ENCODE results near the gene SSPN. TPM values are rescaled to one million over a fixed set of nuclear protein-coding genes. Genes with fewer than 3 reads are reported as not detected.
A peak's percentile ranks its signal among the peaks of the same experiment; 100 is the strongest.

The SSPN gene
- total and polyA plus RNA-seq, 9 of the 15 experiments (the other 6 are each of a cell fraction or from before 2014, with no cell fraction given): 0.40 TPM; not detected in 8

DNA sequence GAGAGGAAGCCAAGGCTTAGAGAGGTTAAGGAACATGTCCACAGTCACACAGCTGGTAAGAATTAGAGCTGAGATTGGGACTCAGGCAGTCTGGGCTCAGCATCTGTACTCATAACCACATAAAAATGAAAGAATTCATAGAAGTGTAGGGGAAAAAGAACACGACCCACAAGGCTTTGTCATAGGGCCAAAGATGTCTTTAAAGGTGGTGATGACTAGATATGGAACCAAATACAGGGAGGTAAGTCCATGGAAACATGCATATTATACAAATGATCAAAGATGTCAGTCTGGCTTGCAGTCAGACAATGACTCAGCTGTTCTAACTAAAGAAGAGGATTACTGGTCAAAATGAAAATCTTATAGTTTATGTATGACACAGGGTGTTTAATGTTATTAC lies 7.2 kb upstream of the SSPN start (continued):
- TF ChIP-seq, protein P1, sequence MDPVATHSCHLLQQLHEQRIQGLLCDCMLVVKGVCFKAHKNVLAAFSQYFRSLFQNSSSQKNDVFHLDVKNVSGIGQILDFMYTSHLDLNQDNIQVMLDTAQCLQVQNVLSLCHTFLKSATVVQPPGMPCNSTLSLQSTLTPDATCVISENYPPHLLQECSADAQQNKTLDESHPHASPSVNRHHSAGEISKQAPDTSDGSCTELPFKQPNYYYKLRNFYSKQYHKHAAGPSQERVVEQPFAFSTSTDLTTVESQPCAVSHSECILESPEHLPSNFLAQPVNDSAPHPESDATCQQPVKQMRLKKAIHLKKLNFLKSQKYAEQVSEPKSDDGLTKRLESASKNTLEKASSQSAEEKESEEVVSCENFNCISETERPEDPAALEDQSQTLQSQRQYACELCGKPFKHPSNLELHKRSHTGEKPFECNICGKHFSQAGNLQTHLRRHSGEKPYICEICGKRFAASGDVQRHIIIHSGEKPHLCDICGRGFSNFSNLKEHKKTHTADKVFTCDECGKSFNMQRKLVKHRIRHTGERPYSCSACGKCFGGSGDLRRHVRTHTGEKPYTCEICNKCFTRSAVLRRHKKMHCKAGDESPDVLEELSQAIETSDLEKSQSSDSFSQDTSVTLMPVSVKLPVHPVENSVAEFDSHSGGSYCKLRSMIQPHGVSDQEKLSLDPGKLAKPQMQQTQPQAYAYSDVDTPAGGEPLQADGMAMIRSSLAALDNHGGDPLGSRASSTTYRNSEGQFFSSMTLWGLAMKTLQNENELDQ (CRISPR knock-in tag; IDR thresholded peaks at IDR 0.05; ENCODE audit: borderline replicate concordance): no peak
- no peak for TF ChIP-seq SIN3A (IDR thresholded peaks at IDR 0.05; ENCODE audit: borderline replicate concordance in 2 of 2, control insufficient read depth in 1 of 2, low read depth in 2 of 2, low read length in 2 of 2)
- TF ChIP-seq, protein P2, sequence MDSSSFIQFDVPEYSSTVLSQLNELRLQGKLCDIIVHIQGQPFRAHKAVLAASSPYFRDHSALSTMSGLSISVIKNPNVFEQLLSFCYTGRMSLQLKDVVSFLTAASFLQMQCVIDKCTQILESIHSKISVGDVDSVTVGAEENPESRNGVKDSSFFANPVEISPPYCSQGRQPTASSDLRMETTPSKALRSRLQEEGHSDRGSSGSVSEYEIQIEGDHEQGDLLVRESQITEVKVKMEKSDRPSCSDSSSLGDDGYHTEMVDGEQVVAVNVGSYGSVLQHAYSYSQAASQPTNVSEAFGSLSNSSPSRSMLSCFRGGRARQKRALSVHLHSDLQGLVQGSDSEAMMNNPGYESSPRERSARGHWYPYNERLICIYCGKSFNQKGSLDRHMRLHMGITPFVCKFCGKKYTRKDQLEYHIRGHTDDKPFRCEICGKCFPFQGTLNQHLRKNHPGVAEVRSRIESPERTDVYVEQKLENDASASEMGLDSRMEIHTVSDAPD (CRISPR knock-in tag; IDR thresholded peaks at IDR 0.05): no peak
- TF ChIP-seq CHD4 (IDR thresholded peaks at IDR 0.05; ENCODE audit: insufficient read depth, insufficient replicate concordance, low read depth, low read length, poor library complexity, severe bottlenecking): no peak
- TF ChIP-seq MAFK (IDR thresholded peaks at IDR 0.05; ENCODE audit: low read length): peak; percentile 51; the same call in 1 of the 2 replicates
- no peak for TF ChIP-seq PHF8 (IDR thresholded peaks at IDR 0.05; ENCODE audit: borderline replicate concordance, low read length)
- TF ChIP-seq, protein P3, sequence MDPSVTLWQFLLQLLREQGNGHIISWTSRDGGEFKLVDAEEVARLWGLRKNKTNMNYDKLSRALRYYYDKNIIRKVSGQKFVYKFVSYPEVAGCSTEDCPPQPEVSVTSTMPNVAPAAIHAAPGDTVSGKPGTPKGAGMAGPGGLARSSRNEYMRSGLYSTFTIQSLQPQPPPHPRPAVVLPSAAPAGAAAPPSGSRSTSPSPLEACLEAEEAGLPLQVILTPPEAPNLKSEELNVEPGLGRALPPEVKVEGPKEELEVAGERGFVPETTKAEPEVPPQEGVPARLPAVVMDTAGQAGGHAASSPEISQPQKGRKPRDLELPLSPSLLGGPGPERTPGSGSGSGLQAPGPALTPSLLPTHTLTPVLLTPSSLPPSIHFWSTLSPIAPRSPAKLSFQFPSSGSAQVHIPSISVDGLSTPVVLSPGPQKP (CRISPR knock-in tag; IDR thresholded peaks at IDR 0.05): no peak
- no peak for TF ChIP-seq SPI1 (IDR thresholded peaks at IDR 0.05; ENCODE audit: borderline replicate concordance, low read depth, low read length)
- TF ChIP-seq, protein P4, sequence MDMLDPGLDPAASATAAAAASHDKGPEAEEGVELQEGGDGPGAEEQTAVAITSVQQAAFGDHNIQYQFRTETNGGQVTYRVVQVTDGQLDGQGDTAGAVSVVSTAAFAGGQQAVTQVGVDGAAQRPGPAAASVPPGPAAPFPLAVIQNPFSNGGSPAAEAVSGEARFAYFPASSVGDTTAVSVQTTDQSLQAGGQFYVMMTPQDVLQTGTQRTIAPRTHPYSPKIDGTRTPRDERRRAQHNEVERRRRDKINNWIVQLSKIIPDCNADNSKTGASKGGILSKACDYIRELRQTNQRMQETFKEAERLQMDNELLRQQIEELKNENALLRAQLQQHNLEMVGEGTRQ (CRISPR knock-in tag; IDR thresholded peaks at IDR 0.05): no peak
- TF ChIP-seq, protein P5, sequence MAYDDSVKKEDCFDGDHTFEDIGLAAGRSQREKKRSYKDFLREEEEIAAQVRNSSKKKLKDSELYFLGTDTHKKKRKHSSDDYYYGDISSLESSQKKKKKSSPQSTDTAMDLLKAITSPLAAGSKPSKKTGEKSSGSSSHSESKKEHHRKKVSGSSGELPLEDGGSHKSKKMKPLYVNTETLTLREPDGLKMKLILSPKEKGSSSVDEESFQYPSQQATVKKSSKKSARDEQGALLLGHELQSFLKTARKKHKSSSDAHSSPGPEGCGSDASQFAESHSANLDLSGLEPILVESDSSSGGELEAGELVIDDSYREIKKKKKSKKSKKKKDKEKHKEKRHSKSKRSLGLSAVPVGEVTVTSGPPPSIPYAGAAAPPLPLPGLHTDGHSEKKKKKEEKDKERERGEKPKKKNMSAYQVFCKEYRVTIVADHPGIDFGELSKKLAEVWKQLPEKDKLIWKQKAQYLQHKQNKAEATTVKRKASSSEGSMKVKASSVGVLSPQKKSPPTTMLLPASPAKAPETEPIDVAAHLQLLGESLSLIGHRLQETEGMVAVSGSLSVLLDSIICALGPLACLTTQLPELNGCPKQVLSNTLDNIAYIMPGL (CRISPR knock-in tag; IDR thresholded peaks at IDR 0.05): no peak
- TF ChIP-seq NFE2L1 (tag; IDR thresholded peaks at IDR 0.05; ENCODE audit: borderline replicate concordance, low read depth): peak; percentile 80
- TF ChIP-seq, protein P6, sequence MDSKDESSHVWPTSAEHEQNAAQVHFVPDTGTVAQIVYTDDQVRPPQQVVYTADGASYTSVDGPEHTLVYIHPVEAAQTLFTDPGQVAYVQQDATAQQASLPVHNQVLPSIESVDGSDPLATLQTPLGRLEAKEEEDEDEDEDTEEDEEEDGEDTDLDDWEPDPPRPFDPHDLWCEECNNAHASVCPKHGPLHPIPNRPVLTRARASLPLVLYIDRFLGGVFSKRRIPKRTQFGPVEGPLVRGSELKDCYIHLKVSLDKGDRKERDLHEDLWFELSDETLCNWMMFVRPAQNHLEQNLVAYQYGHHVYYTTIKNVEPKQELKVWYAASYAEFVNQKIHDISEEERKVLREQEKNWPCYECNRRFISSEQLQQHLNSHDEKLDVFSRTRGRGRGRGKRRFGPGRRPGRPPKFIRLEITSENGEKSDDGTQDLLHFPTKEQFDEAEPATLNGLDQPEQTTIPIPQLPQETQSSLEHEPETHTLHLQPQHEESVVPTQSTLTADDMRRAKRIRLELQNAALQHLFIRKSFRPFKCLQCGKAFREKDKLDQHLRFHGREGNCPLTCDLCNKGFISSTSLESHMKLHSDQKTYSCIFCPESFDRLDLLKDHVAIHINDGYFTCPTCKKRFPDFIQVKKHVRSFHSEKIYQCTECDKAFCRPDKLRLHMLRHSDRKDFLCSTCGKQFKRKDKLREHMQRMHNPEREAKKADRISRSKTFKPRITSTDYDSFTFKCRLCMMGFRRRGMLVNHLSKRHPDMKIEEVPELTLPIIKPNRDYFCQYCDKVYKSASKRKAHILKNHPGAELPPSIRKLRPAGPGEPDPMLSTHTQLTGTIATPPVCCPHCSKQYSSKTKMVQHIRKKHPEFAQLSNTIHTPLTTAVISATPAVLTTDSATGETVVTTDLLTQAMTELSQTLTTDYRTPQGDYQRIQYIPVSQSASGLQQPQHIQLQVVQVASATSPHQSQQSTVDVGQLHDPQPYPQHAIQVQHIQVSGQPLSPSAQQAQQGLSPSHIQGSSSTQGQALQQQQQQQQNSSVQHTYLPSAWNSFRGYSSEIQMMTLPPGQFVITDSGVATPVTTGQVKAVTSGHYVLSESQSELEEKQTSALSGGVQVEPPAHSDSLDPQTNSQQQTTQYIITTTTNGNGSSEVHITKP (IDR thresholded peaks at IDR 0.05; ENCODE audit: partially characterized antibody): no peak
- no peak for TF ChIP-seq PTRF (tag; IDR thresholded peaks at IDR 0.05)
- no peak for TF ChIP-seq FOXA1 (IDR thresholded peaks at IDR 0.05; ENCODE audit: borderline replicate concordance)
- TF ChIP-seq ZC3H8 (IDR thresholded peaks at IDR 0.05): no peak

All from K562 (cell line).